HG02970 (cell line): Measurements from ENCODE around the gene DAAM2.

ENCODE experiments used
- ATAC-seq: cut with Tn5 transposase; IDR thresholded peaks from one replicate; pipeline ENCODE4 v1.9.1; 2021; ENCODE audit warnings: mild to moderate bottlenecking, moderate library complexity, moderate number of reproducible peaks; ENCODE audit not compliant: unreplicated experiment, low FRiP score

The DAAM2 gene

DNA sequence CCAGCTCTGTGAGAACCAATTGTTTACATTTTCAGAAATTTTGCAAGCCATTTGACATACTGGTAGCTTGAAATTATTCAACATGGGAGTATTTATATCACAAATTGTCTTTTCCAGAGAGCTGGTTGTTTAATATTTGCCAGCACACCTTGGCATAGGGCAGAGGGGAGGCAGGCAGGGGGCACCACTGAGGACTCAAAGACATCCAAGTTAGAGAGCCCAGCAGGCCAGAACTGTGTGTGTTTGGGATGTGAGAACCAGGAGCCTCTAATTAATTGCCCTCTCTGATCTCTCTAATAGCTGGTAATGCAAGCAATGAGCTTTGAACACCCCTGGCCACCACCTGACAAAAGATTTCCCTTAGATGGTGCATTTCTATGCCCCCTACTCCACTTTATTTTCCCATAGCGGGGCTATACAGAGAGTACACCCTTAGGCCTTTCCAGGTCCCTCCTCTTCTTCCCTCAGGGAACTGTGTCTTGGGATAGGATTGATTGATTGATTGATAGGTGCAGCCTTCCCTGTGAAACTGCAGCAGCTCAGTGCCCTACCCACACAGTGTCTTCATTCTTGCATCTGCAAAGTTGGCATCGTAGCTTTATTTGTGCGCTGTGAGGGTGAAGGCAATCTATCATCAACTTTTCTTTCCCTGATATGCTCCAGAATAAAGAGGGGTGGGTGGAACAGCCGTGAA is 112.9 kb downstream of the DAAM2 start:
- ATAC-seq: no peak

DNA sequence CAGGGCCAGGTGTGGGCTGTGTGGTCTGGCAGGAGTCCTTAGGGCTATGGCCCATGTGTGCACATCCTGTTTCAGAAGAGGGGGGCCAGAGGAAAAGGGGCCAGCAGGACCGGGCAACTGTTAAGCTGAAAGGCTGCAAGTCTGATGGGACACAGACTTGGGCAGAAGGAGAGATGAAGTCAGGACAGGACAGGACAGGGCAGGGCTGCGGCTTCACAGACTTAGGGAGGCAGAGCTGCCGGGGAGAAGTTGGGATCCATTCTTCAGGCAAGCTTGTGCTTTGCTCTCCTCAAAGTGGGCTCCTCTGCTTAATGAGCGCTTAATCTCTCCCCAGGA is 113.4 kb downstream of the DAAM2 start:
- ATAC-seq: no peak

DNA sequence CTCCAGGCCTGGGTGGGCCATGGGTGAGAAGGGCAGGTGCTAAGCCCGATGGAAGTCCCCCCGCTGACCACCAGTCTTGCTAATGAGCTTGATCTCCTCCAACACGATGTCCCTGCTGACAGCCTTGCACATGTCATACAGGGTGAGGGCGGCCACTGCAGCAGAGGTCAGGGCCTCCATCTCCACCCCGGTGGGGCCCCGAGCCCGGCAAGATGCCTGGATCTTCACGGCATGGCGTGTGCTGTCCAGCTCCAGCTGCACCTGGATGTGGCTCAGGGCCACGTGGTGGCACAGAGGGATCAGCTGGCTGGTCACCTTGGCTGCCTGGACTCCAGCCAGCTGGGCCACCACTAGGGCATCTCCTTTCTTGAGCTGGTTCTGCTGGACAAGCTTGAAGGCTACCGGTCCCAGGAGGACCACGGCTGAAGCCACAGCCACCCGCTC is 114.2 kb downstream of the DAAM2 start:
- no peak for ATAC-seq

DNA sequence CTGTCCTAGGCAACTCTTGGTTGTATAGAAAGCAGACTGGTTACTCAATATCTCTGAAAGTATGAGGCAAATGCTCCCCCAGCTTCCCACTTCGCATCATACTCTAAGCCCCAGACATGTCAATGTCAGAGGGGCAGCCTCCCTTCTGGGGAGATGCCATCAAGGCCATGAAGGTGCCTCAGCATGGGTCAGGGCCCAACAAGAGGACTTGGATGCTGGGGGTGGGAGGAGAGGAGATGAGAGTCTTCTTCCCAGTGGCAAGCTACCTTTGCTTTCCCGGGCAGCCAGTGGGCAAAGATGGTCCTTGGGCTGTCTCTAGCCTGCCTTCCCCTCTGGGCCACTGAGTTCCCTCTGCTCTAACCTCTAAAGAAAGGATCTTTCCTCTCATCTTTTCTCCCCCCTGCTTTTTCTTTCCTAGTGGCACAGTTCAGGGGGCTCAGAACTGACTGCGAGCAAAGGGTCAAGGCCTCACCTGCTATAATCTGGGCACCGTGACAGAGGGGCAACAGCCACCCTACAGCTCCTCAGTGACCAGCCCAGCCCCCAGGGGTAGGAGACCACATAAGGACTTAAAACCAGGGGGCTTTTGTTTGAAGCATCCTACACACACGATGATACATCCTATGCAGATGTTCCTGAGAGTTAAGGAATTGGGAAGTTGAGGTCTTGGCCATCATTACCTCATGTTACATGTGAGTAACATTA is 115.8 kb downstream of the DAAM2 start:
- no peak for ATAC-seq

DNA sequence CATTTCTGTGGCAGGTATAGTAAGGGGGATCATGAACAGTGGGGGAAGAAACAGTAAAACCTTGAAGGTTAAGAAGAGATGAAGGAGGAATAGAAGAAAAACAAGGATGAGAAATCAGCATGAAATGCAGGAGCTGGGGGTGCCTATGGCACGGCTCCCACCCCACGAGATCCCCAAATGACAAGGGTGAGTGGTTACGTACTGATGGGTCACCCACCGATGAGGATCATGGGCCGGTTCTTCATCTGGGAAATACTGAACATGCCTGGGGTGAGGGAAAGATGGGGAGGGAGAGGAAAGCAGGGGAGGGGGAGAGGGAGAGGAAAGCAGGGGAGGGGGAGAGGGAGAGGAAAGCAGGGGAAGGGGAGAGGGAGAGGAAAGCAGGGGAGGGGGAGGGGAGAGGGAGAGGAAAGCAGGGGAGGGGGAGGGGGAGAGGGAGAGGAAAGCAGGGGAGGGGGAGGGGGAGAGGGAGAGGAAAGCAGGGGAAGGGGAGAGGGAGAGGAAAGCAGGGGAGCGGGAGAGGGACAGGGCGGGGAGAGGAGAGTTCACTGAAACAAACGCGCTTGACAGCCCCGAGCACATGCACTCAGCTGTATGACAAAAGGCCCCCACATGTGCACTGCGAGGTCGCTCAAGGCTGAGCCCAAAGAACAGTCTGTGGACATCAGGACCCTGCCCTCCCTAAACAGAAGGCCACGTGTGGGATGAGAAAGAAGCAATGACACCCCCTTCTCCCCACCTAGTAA is 116.8 kb downstream of the DAAM2 start:
- ATAC-seq: no peak

DNA sequence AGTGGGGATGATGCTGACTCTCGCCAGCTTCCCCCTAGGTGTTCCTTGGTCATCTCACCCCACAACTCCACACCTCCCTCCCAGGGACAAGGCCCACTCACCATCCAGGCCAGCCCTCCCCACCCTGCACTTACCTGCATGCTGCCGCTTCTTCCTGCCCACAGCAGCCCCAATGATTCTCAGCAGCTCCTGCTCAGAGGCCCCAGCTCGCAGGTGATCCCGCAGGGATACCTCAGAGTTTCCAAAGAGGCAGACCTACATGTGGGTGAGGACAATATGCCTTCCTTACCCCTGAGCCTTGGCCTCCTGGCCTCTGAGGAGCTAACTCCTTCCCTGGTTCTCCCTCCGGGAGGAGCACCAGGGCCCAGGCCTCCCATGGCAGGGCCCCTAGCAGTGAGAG is 117.5 kb downstream of the DAAM2 start:
- no peak for ATAC-seq

DNA sequence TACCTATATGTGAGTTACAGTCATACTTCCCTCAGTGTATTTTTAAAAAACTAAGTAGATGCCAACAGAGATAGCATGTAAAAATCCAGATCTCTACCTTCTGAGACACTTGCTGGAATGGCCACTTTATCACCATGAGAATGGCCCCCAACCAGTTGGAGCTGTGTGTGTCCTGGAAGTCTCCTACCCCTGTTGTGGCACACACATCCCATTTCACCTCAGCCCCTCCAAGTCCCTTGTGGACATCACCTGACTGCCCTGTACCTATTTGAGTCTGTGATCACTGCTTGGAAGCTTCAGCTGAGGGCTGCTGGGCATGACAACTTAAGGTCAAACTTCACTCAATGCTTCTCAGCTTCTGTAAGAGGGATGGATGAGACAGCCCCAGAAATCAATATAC is 118.0 kb downstream of the DAAM2 start:
- ATAC-seq: no peak

DNA sequence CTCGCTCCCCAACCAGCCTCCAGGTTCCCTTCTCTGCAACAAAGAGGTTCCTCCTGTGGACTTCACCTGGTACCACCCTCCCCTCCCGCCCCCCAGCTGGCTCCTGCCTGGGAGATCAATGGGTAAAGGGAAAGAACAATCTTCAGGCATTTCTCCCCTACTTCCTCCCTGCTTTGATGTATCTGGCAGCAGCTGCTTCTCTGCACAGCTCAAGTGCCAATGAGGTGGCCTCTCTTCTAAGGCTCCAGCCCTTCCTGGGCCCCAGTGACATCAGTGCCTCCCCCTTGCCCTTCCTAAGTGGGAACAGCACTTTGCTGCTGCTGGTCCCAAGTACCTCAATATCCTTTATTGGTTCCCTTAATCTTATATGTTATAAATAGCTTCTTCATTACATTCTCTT is 118.6 kb downstream of the DAAM2 start:
- no peak for ATAC-seq

DNA sequence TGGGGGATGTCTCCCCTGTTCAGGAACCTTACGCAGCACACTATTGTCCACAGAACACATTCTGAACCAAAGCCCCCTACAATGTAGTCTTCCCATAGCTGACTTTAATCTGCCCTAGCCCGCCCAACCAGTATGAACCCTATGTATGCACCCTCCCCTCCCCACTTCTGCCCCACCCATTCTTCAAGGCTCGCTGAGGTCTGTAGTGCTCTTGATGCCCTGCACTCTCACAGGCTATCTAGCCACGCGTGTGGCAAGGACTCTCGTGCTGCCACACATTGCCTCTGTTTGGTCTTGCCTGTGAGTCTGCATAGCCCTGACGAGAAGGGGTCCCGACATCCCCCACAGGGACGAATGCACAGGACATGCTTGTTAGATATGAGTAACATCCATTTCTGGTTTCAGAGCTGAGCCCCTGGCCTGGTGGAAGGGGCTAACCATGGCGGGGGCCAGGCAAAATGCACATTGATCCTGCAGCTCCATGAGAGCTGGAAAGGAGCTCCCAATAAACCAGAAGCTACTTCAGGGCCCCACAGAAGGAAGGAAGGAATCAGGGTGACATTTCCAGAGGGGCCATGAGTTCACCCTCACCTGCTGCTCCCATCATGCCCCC is 119.4 kb downstream of the DAAM2 start:
- ATAC-seq: no peak

DNA sequence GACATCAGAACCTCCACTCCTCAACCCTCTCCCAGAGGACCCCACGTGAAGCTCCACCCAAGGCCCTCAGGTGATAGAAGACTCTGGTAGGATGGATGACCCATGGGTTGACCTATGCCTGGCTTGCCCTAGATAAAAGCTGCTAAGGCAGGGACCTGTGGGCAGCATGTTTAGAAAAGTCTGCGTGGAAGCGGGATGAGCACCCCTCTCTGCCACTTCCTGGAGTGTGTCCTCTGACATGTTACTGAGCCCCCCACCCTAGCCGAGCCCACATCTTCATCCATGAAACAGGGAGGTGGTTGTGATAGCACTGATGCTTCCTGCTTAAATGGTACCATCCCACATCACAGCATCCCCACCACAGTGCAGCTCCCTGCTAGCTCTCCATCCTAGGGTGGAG is 120.3 kb downstream of the DAAM2 start:
- ATAC-seq: no peak

DNA sequence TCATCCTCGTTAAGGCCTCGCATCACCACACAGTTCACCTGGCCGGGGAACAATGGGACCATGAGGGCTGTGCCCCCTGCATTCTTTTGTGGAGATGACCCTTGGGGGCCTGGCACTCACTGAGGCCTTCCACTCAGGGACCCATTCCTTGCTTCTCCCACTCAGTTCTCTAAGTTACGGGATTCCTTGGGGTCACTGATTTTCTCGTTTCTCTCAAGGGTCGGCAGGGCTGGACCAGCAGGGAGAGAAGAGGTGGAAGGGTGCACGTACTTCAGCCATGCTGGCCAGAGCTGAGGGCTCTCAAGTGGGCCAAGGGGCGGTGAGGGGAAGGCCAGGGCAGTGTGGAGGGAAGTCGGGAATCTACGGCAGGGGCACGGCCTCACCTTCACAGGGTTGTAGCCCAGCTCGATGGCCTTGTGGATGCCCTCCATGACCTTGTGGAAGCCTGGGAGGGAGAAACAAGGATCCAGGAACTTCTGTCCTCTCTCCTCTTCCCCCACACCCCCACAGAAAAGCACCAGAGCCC is 121.3 kb downstream of the DAAM2 start:
- ATAC-seq: no peak

DNA sequence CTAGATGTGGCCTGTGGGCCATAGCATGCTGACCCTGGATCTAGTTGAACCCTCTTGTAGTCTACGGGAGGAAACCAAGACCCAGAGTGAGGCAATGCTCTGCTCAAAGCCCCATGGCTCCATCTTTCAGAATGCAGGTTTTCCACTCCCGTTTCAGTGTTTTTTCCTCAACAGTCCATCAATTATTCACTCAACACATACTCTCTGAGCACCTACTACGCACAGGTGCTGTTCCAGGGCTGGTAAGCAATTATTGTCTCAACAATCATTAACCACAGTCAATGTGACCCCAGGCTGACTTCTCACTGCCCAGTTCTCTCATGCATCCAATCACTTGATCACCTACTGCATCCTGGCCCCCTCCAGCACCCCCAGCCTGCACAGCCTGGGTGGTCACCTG is 122.1 kb downstream of the DAAM2 start:
- no peak for ATAC-seq

DNA sequence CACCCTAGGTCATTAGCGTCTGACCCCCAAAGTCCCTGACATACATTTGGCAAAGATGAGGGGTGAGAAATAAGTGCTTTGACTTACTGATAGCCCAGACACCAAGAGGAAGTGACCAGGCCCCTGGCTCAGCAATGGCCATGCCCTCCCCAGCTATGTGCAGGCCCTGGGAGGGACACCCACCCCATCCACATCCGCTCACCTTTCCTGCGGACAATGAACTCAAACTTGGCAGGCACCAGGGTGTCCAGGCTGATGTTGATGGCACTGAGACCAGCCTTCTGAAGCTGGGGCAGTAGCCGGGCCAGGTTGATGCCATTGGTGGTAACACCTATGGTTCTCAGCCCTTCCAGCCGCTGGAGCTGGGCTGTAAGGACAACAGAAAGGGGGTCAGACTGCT is 123.7 kb downstream of the DAAM2 start:
- ATAC-seq: no peak

DNA sequence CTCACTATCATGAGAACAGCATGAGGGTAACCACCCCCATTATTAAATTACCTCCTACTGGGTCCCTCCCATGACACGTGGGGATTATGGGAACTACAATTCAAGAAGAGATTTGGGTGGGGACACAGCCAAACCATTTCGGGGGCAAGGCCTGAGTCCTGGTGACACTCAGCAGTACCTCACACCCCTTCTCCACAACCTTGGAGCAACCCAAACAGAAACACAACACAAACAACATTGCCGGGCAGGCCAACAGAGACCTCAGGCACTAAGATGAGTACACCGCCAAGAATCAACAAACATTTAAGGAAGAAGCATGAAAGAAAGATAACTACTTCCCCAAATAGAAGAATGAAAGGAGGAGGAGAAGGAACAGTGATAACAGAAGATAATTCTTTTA is 125.2 kb downstream of the DAAM2 start:
- ATAC-seq: no peak

DNA sequence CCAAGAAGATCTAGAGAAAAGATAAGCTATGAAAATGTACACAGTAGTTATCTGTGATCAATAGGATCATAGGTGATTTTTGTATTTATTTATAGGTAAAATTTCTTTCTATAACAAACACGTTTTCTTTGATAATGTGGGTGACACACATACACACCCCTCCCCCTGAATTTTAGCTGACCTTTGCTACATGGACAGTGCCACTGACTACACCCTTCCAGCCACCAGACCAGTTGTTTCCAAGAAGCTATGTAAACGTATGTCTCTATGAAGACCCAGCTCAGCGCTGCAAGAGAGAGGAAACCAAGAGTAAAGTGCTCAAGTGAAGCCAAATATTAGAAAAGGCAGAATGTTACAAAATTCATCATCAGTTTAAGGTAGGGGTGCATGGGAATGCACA is 125.8 kb downstream of the DAAM2 start:
- ATAC-seq: no peak

DNA sequence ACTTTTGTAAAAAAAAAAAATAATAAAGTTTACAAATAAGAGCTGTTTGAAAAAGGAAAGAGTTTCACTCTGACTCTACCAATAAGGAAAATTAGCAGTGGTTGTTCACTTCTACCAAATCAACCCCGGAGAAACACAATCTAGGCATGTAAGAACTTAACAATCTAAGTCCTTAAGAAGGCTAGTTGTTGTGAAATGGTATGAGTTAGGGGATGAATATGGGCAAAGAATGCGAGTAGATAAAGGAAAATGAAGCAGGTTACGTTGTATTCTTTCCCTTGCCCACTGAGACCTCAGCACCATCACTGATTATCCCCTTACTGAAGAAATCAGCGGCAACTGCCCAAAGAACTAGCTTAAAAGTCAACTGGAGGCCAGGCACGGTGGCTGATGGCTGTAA is 126.7 kb downstream of the DAAM2 start:
- no peak for ATAC-seq

DNA sequence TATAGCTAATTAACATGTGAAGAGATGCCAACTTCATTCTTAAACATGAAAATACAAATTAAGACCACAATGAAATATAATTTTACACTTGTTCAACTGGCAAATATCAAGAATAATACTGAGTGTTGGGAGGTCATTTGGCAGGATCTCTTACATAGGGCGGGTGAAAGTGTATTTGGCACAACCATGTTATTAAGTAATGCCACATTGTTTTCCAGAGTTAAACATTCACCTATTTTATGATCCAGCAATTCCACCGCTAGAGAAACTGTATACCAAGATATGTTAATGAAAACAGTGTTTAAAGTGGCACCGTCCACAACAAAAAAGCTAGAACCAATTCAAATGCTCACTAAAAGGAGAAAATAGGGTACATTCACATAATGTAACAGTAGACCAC is 128.0 kb downstream of the DAAM2 start:
- no peak for ATAC-seq

DNA sequence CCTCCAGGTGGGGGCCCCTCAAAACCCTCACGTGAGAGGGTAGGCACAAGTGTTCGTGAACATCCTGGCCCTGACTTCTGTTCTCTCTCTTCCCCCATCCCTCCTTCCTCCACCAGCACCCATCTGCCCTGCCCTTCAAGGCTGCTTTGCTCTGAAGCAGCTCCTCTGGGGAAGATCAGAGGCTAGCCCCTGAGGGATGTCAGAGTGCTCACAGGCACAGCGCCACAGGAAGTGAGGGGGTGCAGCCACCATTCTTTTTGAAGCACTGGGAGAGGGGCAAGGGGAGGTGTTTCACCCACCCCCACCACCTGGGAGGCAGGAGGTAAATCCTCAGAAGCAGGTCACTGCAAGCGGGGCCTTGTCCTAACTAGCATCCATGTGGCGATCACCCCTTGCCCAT is 130.6 kb downstream of the DAAM2 start:
- no peak for ATAC-seq

DNA sequence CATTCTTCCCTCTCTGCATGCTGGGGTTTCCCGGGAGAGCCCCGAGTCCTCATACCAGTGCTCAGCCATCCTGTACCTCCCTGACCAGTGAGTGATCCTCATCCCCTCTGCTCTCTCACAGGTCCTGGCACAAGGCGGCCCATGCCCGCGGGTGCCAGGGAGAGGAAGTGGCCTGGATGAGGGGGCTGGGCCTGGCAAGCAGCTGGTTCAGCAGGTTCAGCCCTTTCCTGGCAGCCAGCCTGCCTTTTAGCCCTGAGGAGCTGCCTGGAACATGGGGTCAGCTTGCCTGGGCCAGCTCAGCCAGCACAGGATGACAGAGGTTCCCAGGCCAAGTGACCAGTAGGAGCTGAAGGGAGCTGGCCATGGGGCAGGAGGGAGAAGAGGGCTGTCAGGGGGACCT is 131.2 kb downstream of the DAAM2 start:
- ATAC-seq: no peak

DNA sequence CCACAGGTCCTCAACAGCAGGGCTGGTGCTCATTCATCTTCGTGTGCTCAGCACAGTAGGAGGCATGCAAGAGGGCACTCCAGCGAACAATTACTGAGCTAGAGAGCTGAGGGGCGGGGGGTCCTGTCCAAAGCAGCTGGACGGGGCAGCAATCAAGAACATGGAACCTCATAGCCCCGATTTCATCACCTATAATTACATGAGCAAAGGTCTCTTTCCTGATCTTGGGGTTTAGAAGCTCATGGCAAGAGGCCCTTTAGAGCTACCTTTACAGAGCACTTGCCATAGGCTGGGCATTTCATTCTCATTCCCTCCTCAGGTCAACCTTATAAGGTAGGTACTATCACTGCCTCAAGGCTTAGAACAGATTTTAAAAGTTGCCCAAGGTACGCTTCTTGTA is 131.7 kb downstream of the DAAM2 start:
- ATAC-seq: no peak

DNA sequence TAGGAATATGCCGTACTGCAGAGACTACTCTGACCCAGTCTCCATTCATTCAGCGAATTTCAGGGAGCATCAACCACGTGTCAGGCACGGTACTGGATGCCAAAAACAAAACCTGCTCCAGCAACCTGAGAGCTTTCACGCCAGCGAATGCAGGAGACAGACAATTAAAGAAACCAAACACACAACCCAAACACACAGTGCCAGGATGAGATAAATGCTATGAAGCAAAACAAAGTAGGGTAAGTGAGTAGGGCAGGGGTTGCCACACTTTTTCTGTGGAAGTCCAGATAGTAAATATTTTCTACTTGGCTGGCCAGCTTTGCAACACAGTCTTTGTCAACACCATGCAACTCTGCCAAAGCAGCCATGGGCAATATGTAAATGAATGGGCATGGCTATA is 132.1 kb downstream of the DAAM2 start:
- no peak for ATAC-seq
